Activated T-helper 1 cell treated with anti-CD3 and anti-CD28 coated beads, Interleukin-12 subunit alpha, Interleukin-12 subunit beta, Interleukin-2, Interleukin-4 antibody, amounts not matched to agents 30 ng/mL and 10 ng/mL and 1 ng/mL, durations not matched to agents 14 hours and 24 hours and 36 hours (primary cell): ENCODE results near the gene EIF2AK2. TPM values are rescaled to one million over a fixed set of nuclear protein-coding genes. Genes with fewer than 3 reads are reported as not detected.

Experiments
- total RNA-seq: library from RNA; stranded (reverse); gene quantifications from 2 replicates; pipeline ENCODE4 v1.2.3, GENCODE V29; 2022

EIF2AK2 gene
- total RNA-seq, 1 donor from 2014 or later = 40.5 TPM

Other genes with a start within 250 kb of the EIF2AK2 start
- 28.8 and 29.0 TPM in 2 replicates for gene STRN, start 190.4 kb downstream of the EIF2AK2 start, total RNA-seq
- gene HEATR5B, start 72.6 kb downstream of the EIF2AK2 start, total RNA-seq = 15.7 and 16.0 TPM in 2 replicates
- gene GPATCH11, start 72.5 kb downstream of the EIF2AK2 start, total RNA-seq = 16.6 and 17.6 TPM in 2 replicates
- gene SULT6B1, start 31.7 kb upstream of the EIF2AK2 start, total RNA-seq = not detected in 2 replicates
- gene CEBPZOS, start 39.5 kb upstream of the EIF2AK2 start, total RNA-seq = 39.5 and 45.3 TPM in 2 replicates
- gene CEBPZ, start 74.6 kb upstream of the EIF2AK2 start, total RNA-seq = 75.4 and 79.2 TPM in 2 replicates
- 23.0 and 27.1 TPM in 2 replicates for gene NDUFAF7, start 74.7 kb upstream of the EIF2AK2 start, total RNA-seq
- 23.9 and 24.3 TPM in 2 replicates for gene PRKD3, start 167.9 kb upstream of the EIF2AK2 start, total RNA-seq
- 1.6 and 3.8 TPM in 2 replicates for gene QPCT, start 187.7 kb upstream of the EIF2AK2 start, total RNA-seq